Measurements from ENCODE around the gene XAF1.

DNA sequence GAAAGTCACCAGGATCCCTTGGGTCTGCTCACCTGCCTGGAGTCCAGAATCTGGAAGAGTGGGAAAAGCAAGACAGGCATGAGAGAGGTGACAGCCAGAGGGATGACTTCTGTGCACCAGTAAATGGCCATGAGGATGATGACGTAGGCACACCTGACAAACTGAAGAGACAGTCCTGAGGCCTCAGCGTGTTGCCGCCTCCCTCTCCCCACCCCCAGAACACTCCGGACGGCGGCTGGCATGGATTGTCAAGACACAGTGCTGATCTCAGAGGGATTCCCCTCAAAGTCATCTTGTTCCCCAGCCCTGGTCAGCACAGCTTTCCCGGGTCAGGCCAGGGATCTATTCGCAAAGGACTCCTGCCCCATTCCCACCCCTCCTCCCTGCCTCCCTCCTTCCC lies 48.9 kb upstream of the XAF1 start:
- TF ChIP-seq ZNF121 (CRISPR knock-in tag; conservative IDR thresholded peaks at IDR 0.05) (no peak), MAZ (CRISPR knock-in tag; conservative IDR thresholded peaks at IDR 0.05 in 1 of 2, IDR thresholded peaks at IDR 0.05 in 1 of 2) (no peak), ADNP (tag; IDR thresholded peaks at IDR 0.05) (no peak), IRF2 (CRISPR knock-in tag; IDR thresholded peaks at IDR 0.05) (no peak), SMAD4 (CRISPR knock-in tag; conservative IDR thresholded peaks at IDR 0.05) (no peak)
- TF ChIP-seq, protein P1, sequence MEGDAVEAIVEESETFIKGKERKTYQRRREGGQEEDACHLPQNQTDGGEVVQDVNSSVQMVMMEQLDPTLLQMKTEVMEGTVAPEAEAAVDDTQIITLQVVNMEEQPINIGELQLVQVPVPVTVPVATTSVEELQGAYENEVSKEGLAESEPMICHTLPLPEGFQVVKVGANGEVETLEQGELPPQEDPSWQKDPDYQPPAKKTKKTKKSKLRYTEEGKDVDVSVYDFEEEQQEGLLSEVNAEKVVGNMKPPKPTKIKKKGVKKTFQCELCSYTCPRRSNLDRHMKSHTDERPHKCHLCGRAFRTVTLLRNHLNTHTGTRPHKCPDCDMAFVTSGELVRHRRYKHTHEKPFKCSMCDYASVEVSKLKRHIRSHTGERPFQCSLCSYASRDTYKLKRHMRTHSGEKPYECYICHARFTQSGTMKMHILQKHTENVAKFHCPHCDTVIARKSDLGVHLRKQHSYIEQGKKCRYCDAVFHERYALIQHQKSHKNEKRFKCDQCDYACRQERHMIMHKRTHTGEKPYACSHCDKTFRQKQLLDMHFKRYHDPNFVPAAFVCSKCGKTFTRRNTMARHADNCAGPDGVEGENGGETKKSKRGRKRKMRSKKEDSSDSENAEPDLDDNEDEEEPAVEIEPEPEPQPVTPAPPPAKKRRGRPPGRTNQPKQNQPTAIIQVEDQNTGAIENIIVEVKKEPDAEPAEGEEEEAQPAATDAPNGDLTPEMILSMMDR (IDR thresholded peaks at IDR 0.05 in 2 of 3, conservative IDR thresholded peaks at IDR 0.05 in 1 of 3; ENCODE audit: insufficient read depth in 2 of 3, low read depth in 1 of 3, low read length in 3 of 3): no peak

All from K562 (cell line).